H9 (cell line): ENCODE results near the gene INO80B. TPM values are rescaled to one million over a fixed set of nuclear protein-coding genes. Genes with fewer than 3 reads are reported as not detected.

ENCODE experiments used
- DNase-seq: peaks from one replicate; pipeline ENCODE4 v3.0.0-alpha.2; 2017
- H2AFZ ChIP-seq: one replicate; pipeline ENCODE4 v1.6.1; 2013; ENCODE audit warnings: mild to moderate bottlenecking, low read length, control low read depth, moderate library complexity
- H2AK5ac ChIP-seq: 2 replicates; pipeline ENCODE4 v1.6.1; 2013; ENCODE audit warnings: low read length, control low read depth, mixed read lengths; ENCODE audit not compliant: insufficient read length
- H2BK120ac ChIP-seq: one replicate; pipeline ENCODE4 v1.6.1; 2013; ENCODE audit warnings: low read depth, mild to moderate bottlenecking, low read length, control low read depth, inconsistent platforms; ENCODE audit not compliant: poor library complexity, severe bottlenecking
- H2BK12ac ChIP-seq: 2 replicates; pipeline ENCODE4 v1.6.1; 2013; ENCODE audit warnings: low read length, control low read depth, mixed read lengths, low read depth; ENCODE audit not compliant: insufficient read length
- H2BK15ac ChIP-seq: 2 replicates; pipeline ENCODE4 v1.6.1; 2013; ENCODE audit warnings: low read depth, low read length, control low read depth
- H2BK20ac ChIP-seq: one replicate; pipeline ENCODE4 v1.6.1; 2013; ENCODE audit warnings: low read depth, mild to moderate bottlenecking, low read length, control low read depth, inconsistent platforms; ENCODE audit not compliant: poor library complexity, severe bottlenecking
- H2BK5ac ChIP-seq: 2 replicates; pipeline ENCODE4 v1.6.1; 2013; ENCODE audit warnings: low read length, control low read depth, mixed read lengths; ENCODE audit not compliant: insufficient read length
- H3K14ac ChIP-seq: 2 replicates; pipeline ENCODE4 v1.6.1; 2013; ENCODE audit warnings: low read length, control low read depth; ENCODE audit not compliant: insufficient read depth
- H3K18ac ChIP-seq: 2 replicates; pipeline ENCODE4 v1.6.1; 2013; ENCODE audit warnings: low read depth, mild to moderate bottlenecking, mixed read lengths, low read length, control low read depth; ENCODE audit not compliant: insufficient read length
- H3K23ac ChIP-seq: 2 replicates; pipeline ENCODE4 v1.6.1; 2013; ENCODE audit warnings: low read length, control low read depth, mixed read lengths, low read depth; ENCODE audit not compliant: insufficient read length
- H3K23me2 ChIP-seq: 2 replicates; pipeline ENCODE4 v1.6.1; 2013; ENCODE audit warnings: low read depth, mild to moderate bottlenecking, mixed read lengths, low read length, control low read depth; ENCODE audit not compliant: insufficient read length, poor library complexity, severe bottlenecking
- H3K27ac ChIP-seq: 2 replicates; pipeline ENCODE4 v1.5.1; 2013; ENCODE audit warnings: low read length, control low read depth, mixed read lengths, low read depth; ENCODE audit not compliant: insufficient read length
- H3K27me3 ChIP-seq: 2 replicates; pipeline ENCODE4 v1.6.1; 2013; ENCODE audit warnings: low read length, control low read depth, inconsistent platforms; ENCODE audit not compliant: insufficient read depth
- H3K4ac ChIP-seq: 2 replicates; pipeline ENCODE4 v1.6.1; 2013; ENCODE audit warnings: low read depth, mild to moderate bottlenecking, control low read depth, inconsistent platforms, low read length, moderate library complexity
- H3K4me1 ChIP-seq: 2 replicates; pipeline ENCODE4 v1.6.1; 2013; ENCODE audit warnings: low read length, control low read depth, inconsistent platforms; ENCODE audit not compliant: insufficient read depth
- H3K4me2 ChIP-seq: 2 replicates; pipeline ENCODE4 v1.6.1; 2013; ENCODE audit warnings: low read length, control low read depth, mixed read lengths; ENCODE audit not compliant: insufficient read length, insufficient read depth
- H3K56ac ChIP-seq: 2 replicates; pipeline ENCODE4 v1.6.1; 2013; ENCODE audit warnings: low read depth, mild to moderate bottlenecking, mixed read lengths, low read length, control low read depth; ENCODE audit not compliant: insufficient read length
- H3K79me1 ChIP-seq: 2 replicates; pipeline ENCODE4 v1.6.1; 2013; ENCODE audit warnings: low read depth, mild to moderate bottlenecking, moderate library complexity, low read length, control low read depth, inconsistent platforms; ENCODE audit not compliant: insufficient read depth, poor library complexity, severe bottlenecking
- H3K79me2 ChIP-seq: 2 replicates; pipeline ENCODE4 v1.6.1; 2013; ENCODE audit warnings: low read length, control low read depth, inconsistent platforms; ENCODE audit not compliant: insufficient read depth
- H3K9ac ChIP-seq: 2 replicates; pipeline ENCODE4 v1.6.1; 2013; ENCODE audit warnings: low read length, control low read depth, mixed read lengths; ENCODE audit not compliant: insufficient read length; ENCODE audit errors: extremely low read depth
- H3K9me3 ChIP-seq: one replicate; pipeline ENCODE4 v1.6.1; 2013; ENCODE audit warnings: low read depth, low read length, inconsistent platforms; ENCODE audit not compliant: control insufficient read depth
- H3T11ph ChIP-seq: one replicate; pipeline ENCODE4 v1.6.1; 2013; ENCODE audit warnings: mild to moderate bottlenecking, low read length, control low read depth, inconsistent platforms
- H4K20me1 ChIP-seq: one replicate; pipeline ENCODE4 v1.6.1; 2013; ENCODE audit not compliant: control insufficient read depth, insufficient read length, insufficient read depth
- H4K5ac ChIP-seq: 2 replicates; pipeline ENCODE4 v1.6.1; 2013; ENCODE audit warnings: low read depth, mild to moderate bottlenecking, mixed read lengths, low read length, control low read depth; ENCODE audit not compliant: insufficient read length
- H4K8ac ChIP-seq: replicated peaks from 2 replicates; pipeline ENCODE4 v1.6.1; 2013; ENCODE audit warnings: low read length, control low read depth, mixed read lengths, low read depth; ENCODE audit not compliant: insufficient read length
- H4K91ac ChIP-seq: 2 replicates; pipeline ENCODE4 v1.6.1; 2013; ENCODE audit warnings: low read depth, mild to moderate bottlenecking, moderate library complexity, mixed read lengths, low read length, control low read depth; ENCODE audit not compliant: insufficient read length
- H3K27ac Mint-ChIP-seq, 3 experiments: 2 replicates in 2 of 3; 3 replicates in 1 of 3; pipeline ENCODE4 v1.8.0; 2020 to 2021; ENCODE audit warnings: mixed read lengths in 3 of 3, mild to moderate bottlenecking in 1 of 3, moderate library complexity in 1 of 3
- H3K27me3 Mint-ChIP-seq: 2 replicates; pipeline ENCODE4 v1.8.0; 2021; ENCODE audit warnings: low read depth, mild to moderate bottlenecking, moderate library complexity, mixed read lengths
- H3K36me3 Mint-ChIP-seq, 3 experiments: 2 replicates in 2 of 3; 3 replicates in 1 of 3; pipeline ENCODE4 v1.8.0; 2020 to 2021; ENCODE audit warnings: low read depth in 3 of 3, mixed read lengths in 3 of 3; ENCODE audit not compliant: insufficient read depth in 1 of 3
- H3K4me1 Mint-ChIP-seq, 2 experiments: 2 replicates each; pipeline ENCODE4 v1.8.0; 2020; ENCODE audit warnings: mixed read lengths in 2 of 2
- H3K4me3 Mint-ChIP-seq, 2 experiments: 2 replicates in 1 of 2; 3 replicates in 1 of 2; pipeline ENCODE4 v1.8.0; 2020 to 2021; ENCODE audit warnings: mild to moderate bottlenecking in 2 of 2, mixed read lengths in 2 of 2, moderate library complexity in 1 of 2
- H3K9me3 Mint-ChIP-seq, 2 experiments: 2 replicates in 1 of 2; 3 replicates in 1 of 2; pipeline ENCODE4 v1.8.0; 2020; ENCODE audit warnings: mild to moderate bottlenecking in 2 of 2, mixed read lengths in 2 of 2, moderate library complexity in 1 of 2
- CTCF ChIP-seq: fragments of 200-600 bp; sonication (generic); conservative IDR thresholded peaks from 3 replicates; pipeline ENCODE4 v1.8.0; 2021; ENCODE audit warnings: antibody characterized with exemption, mild to moderate bottlenecking
- WGBS: extraction: QIAGEN DNeasy Blood & Tissue Kit; methylation state at CpG from one replicate; pipeline ENCODE4 v1.1.7; 2013; ENCODE audit warnings: missing lambda C conversion rate, low lambda C conversion rate, mixed read lengths; ENCODE audit not compliant: insufficient read length; ENCODE audit errors: extremely low coverage; 5-methylcytosine and 5-hydroxymethylcytosine counted together
- total RNA-seq: library from RNA; stranded (reverse); gene quantifications from 2 replicates; pipeline ENCODE4 v1.2.1, GENCODE V29; 2021

INO80B gene
- total RNA-seq, 1 experiment from 2014 or later: 17.6 TPM

DNA sequence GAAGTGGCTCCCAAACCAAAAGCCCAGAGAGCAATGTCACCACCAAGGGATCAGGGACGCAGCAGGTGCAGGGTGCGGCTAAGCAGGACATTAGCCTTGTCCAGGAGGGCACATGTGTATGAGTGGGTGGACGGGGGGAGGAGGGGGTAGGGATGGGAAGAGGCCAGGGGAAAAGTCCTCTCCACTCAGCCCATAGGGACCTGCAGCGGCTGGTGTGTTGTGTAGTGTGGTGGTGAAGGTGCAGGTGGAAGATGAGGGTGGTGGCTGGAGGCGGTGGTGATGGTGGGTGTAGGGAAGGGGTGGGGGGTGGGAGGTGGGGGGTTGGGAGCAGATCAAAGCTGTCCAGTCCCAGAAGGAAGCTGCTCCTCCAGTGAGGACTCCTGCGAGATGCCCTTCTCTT is 37.1 kb upstream of the INO80B start:
- Histone ChIP-seq H2BK15ac (no peak overlapping the region), H2BK20ac (no peak overlapping the region), H3K27ac (no peak overlapping the region), H3K79me1 (no peaks in the 10 kb centered on the region), H4K20me1 (no peaks in the 10 kb centered on the region), H4K91ac (no peak overlapping the region), H3K23me2 (peaks cover 9% of the 10 kb centered on the region), H3K9me3 (no peaks in the 10 kb centered on the region), H3T11ph (no peak overlapping the region), H3K4me1 (no peaks in the 10 kb centered on the region), H2AFZ (no peak overlapping the region), H2AK5ac (no peak overlapping the region), H3K79me2 (no peaks in the 10 kb centered on the region), H3K4ac (no peak overlapping the region), H4K5ac (no peak overlapping the region), H2BK120ac (no peak overlapping the region), H3K18ac (no peak overlapping the region), H3K9ac (no peak overlapping the region), H2BK12ac (no peak overlapping the region), H3K23ac (no peak overlapping the region), H3K14ac (no peak overlapping the region), H3K27me3 (no peaks in the 10 kb centered on the region), H4K8ac (no peak overlapping the region), H3K4me2 (no peak overlapping the region), H3K56ac (no peak overlapping the region), H2BK5ac (no peak overlapping the region)
- Mint-ChIP-seq H3K4me3 (no peak overlapping the region), H3K9me3 (no peaks in the 10 kb centered on the region; a peak in 1 of 5 replicates), H3K36me3 (peaks cover 0 to 1% (median 0%) of the 10 kb centered on the region in 3 experiments; a peak in 5 of 7 replicates), H3K4me1 (peaks cover 5 to 22% of the 10 kb centered on the region in 2 experiments; a peak in 3 of 4 replicates), H3K27ac (no peak overlapping the region), H3K27me3 (peaks cover 32% of the 10 kb centered on the region)
- no peak for DNase-seq
- no CpG with 5 or more reads among the region's 6 CpGs for WGBS
- TF ChIP-seq CTCF: no peak
